Caco-2 (cell line): ENCODE data around the gene ZNF180. TPM values are rescaled to one million over a fixed set of nuclear protein-coding genes. Genes with fewer than 3 reads are reported as not detected.

Source experiments
- BruUV-seq: library from RNA; stranded (reverse); fragments of 400-500 nt; replicated peaks from 2 replicates; lab custom pipeline; 2021; lab: Mats Ljungman, UMichigan
- CTCF ChIA-PET: fragments of 300-600 bp; sonication (Branson Sonifier 250); formaldehyde crosslinking; loops from one replicate; lab custom pipeline; 2022; ENCODE audit warnings: antibody characterized with exemption; lab: Charles Lee
- POLR2A ChIA-PET: fragments of 300-600 bp; sonication (Branson Sonifier 250); formaldehyde crosslinking; loops from one replicate; lab custom pipeline; 2022; ENCODE audit warnings: antibody characterized with exemption; lab: Charles Lee
- DNase-seq, 2 experiments: peaks; one replicate each; pipeline versions ENCODE4 v3.0.0 to v3.0.0-alpha.2; 2020 to 2022
- H3K27me3 ChIP-seq: replicated peaks from 2 replicates; pipeline ENCODE4 v1.6.0; 2011; ENCODE audit warnings: low read length; ENCODE audit not compliant: control insufficient read depth, insufficient read depth
- H3K36me3 ChIP-seq: 2 replicates; pipeline ENCODE4 v1.5.1; 2011; ENCODE audit warnings: low read length; ENCODE audit not compliant: control insufficient read depth, insufficient read depth
- H3K4me1 ChIP-seq: fragments of 250-450 bp; sonication (Bioruptor Pico); 2 replicates; pipeline ENCODE4 v1.5.1; 2020; ENCODE audit warnings: mild to moderate bottlenecking
- H3K4me3 ChIP-seq: 2 replicates; pipeline ENCODE4 v1.5.1; 2011; ENCODE audit warnings: low read depth, mild to moderate bottlenecking, control low read depth, low read length
- H3K9me3 ChIP-seq: fragments of 250-450 bp; sonication (Bioruptor Pico); 2 replicates; pipeline ENCODE4 v1.5.1; 2020; ENCODE audit warnings: mild to moderate bottlenecking, moderate library complexity
- H3K27ac Mint-ChIP-seq: one replicate; pipeline ENCODE4 v1.8.0; 2022; ENCODE audit warnings: mixed read lengths; ENCODE audit not compliant: unreplicated experiment
- H3K27me3 Mint-ChIP-seq: one replicate; pipeline ENCODE4 v1.8.0; 2022; ENCODE audit warnings: mixed read lengths; ENCODE audit not compliant: insufficient read depth, unreplicated experiment
- H3K36me3 Mint-ChIP-seq: one replicate; pipeline ENCODE4 v1.8.0; 2022; ENCODE audit warnings: mild to moderate bottlenecking, mixed read lengths; ENCODE audit not compliant: insufficient read depth, unreplicated experiment
- H3K4me1 Mint-ChIP-seq: one replicate; pipeline ENCODE4 v1.8.0; 2022; ENCODE audit warnings: low read depth, mixed read lengths; ENCODE audit not compliant: unreplicated experiment
- H3K4me3 Mint-ChIP-seq: one replicate; pipeline ENCODE4 v1.8.0; 2022; ENCODE audit warnings: mild to moderate bottlenecking, moderate library complexity, mixed read lengths; ENCODE audit not compliant: unreplicated experiment
- H3K9me3 Mint-ChIP-seq: one replicate; pipeline ENCODE4 v1.8.0; 2022; ENCODE audit warnings: mixed read lengths; ENCODE audit not compliant: unreplicated experiment
- CTCF ChIP-seq, 2 experiments: fragments of 200-600 bp in 1 of 2; IDR thresholded peaks; 1 replicate in 1 of 2; 2 replicates in 1 of 2; pipeline versions ENCODE4 v1.5.1 to v1.8.0; 2011 to 2022; ENCODE audit warnings: antibody characterized with exemption in 1 of 2, control low read depth in 1 of 2, inconsistent platforms in 1 of 2, low read depth in 1 of 2, low read length in 1 of 2, mild to moderate bottlenecking in 1 of 2, moderate library complexity in 1 of 2; ENCODE audit not compliant: insufficient read depth in 1 of 2, severe bottlenecking in 1 of 2, unreplicated experiment in 1 of 2
- intact Hi-C: fragments of 100-400 bp; cut with micrococcal nuclease; formaldehyde crosslinking; loops from one replicate; pipeline ENCODE4 v1.10.0; 2022; ENCODE audit not compliant: unreplicated experiment
- total RNA-seq: library from RNA; stranded (reverse); gene quantifications from 2 replicates; pipeline ENCODE4 v1.2.3, GENCODE V29; 2022

ZNF180 gene
- total RNA-seq, 1 experiment from 2014 or later, result 9.1 TPM

DNA sequence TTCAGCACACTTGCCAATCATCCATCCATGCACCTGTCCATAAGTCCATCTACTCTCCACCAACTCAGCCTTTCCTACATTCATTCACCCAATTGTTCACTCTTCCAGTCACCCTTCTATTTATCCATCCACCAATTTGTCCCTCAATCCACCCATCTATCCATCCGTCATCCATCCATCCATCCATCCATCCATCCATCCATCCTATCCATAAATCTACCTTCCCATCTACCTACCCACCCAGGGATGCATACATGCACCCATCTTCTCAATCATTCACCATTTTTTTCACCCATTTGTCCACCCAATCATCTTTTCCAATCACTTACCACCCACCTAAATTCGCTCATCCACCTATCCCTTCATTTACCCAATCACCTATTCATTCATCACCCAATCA, 43.7 kb upstream of the ZNF180 start:
- no peaks in the 10 kb centered on the region for H3K9me3 ChIP-seq
- H3K36me3 Mint-ChIP-seq, result no peaks in the 10 kb centered on the region
- no peaks in the 10 kb centered on the region for H3K36me3 ChIP-seq
- no peak for DNase-seq
- peaks cover 11% of the 10 kb centered on the region for H3K9me3 Mint-ChIP-seq
- no peak overlapping the region for H3K4me3 ChIP-seq
- BruUV-seq, result no TSS peak
- ChIA-PET POLR2A (no interaction called here), CTCF (no interaction called here)
- no peaks in the 10 kb centered on the region for H3K4me1 ChIP-seq
- peaks cover 13% of the 10 kb centered on the region for H3K4me1 Mint-ChIP-seq
- no peaks in the 10 kb centered on the region for H3K27me3 Mint-ChIP-seq
- H3K27ac Mint-ChIP-seq, result no peak overlapping the region
- H3K4me3 Mint-ChIP-seq, result no peak overlapping the region
- no peaks in the 10 kb centered on the region for H3K27me3 ChIP-seq
- intact Hi-C loops, result no loop called here
- no peak for TF ChIP-seq CTCF (IDR thresholded peaks at IDR 0.05; ENCODE audit: insufficient read depth in 1 of 2, low read depth in 1 of 2, low read length in 1 of 2, severe bottlenecking in 1 of 2, unreplicated experiment in 1 of 2)

- POLR2A ChIA-PET, result interaction anchor here (0.6 kb wide), 1 partner anchor 13 kb away, joined by 3 read pairs; no protein-coding TSS in a partner anchor
- Mint-ChIP-seq H3K4me1 (peaks cover 7% of the 10 kb centered on the region), H3K27ac (no peak overlapping the region), H3K9me3 (peaks cover 11% of the 10 kb centered on the region), H3K4me3 (no peak overlapping the region), H3K27me3 (peaks cover 3% of the 10 kb centered on the region), H3K36me3 (no peaks in the 10 kb centered on the region)
- CTCF ChIA-PET, result interaction anchor here (1.0 kb wide), 1 partner anchor 28 kb away, joined by 4 read pairs; no protein-coding TSS in a partner anchor
- Histone ChIP-seq H3K4me3 (no peak overlapping the region), H3K36me3 (no peaks in the 10 kb centered on the region), H3K4me1 (no peaks in the 10 kb centered on the region), H3K9me3 (no peaks in the 10 kb centered on the region), H3K27me3 (no peaks in the 10 kb centered on the region)
- intact Hi-C loops, result no loop called here
- TF ChIP-seq CTCF (IDR thresholded peaks at IDR 0.05; ENCODE audit: insufficient read depth in 1 of 2, low read depth in 1 of 2, low read length in 1 of 2, severe bottlenecking in 1 of 2, unreplicated experiment in 1 of 2), result no peak
- BruUV-seq, result no TSS peak
- DNase-seq, result no peak
Observed at GRCh38 chr19:44542671-44543070, 42.3 kb upstream of the ZNF180 start.

- BruUV-seq, result no TSS peak
- DNase-seq, result no peak
- Mint-ChIP-seq H3K27ac (no peak overlapping the region), H3K36me3 (no peaks in the 10 kb centered on the region), H3K27me3 (peaks cover 3% of the 10 kb centered on the region), H3K4me3 (no peak overlapping the region), H3K4me1 (no peaks in the 10 kb centered on the region), H3K9me3 (peaks cover 11% of the 10 kb centered on the region)
- no peak overlapping the region for H3K4me3 ChIP-seq
- ChIA-PET CTCF (no interaction called here), POLR2A (interaction anchor here (0.6 kb wide), 1 partner anchor 350 kb away, joined by 3 read pairs; the partner anchor contains the start of gene TOMM40)
- no peak for TF ChIP-seq CTCF (IDR thresholded peaks at IDR 0.05; ENCODE audit: insufficient read depth in 1 of 2, low read depth in 1 of 2, low read length in 1 of 2, severe bottlenecking in 1 of 2, unreplicated experiment in 1 of 2)
- H3K36me3 ChIP-seq, result no peaks in the 10 kb centered on the region
- no peaks in the 10 kb centered on the region for H3K4me1 ChIP-seq
- intact Hi-C loops, result no loop called here
- H3K27me3 ChIP-seq, result no peaks in the 10 kb centered on the region
- H3K9me3 ChIP-seq, result peaks cover 6% of the 10 kb centered on the region
Observed at GRCh38 chr19:44540736-44541135, 40.4 kb upstream of the ZNF180 start.
